GM23338 (cell line): ENCODE measurements around the gene ZNF787. TPM values are rescaled to one million over a fixed set of nuclear protein-coding genes. Genes with fewer than 3 reads are reported as not detected.

Experiments used
- ATAC-seq: fragments of 200-7000 bp; cut with Tn5 transposase; 3 replicates; pipeline ENCODE4 v1.9.1; 2020
- DNase-seq: peaks from one replicate; pipeline ENCODE4 v3.0.0-alpha.2; 2015; ENCODE audit warnings: low spot score
- H2AFZ ChIP-seq: fragments of 200-600 bp; sonication (generic); 2 replicates; pipeline ENCODE4 v1.8.0; 2016; ENCODE audit warnings: antibody characterized with exemption, mild to moderate bottlenecking, moderate library complexity
- H3F3A ChIP-seq: fragments of 200-600 bp; sonication (generic); replicated peaks from 2 replicates; pipeline ENCODE4 v1.8.0; 2017; ENCODE audit warnings: antibody characterized with exemption, mixed run types, low read depth
- H3K27ac ChIP-seq: fragments of 200-600 bp; sonication (generic); 2 replicates; pipeline ENCODE4 v1.6.1; 2016; ENCODE audit warnings: low read depth
- H3K27me3 ChIP-seq: fragments of 200-600 bp; sonication (generic); 2 replicates; pipeline ENCODE4 v1.8.0; 2016; ENCODE audit warnings: mild to moderate bottlenecking, mixed run types, moderate library complexity; ENCODE audit not compliant: insufficient read depth
- H3K36me3 ChIP-seq: fragments of 200-600 bp; sonication (generic); 2 replicates; pipeline ENCODE4 v1.8.0; 2016; ENCODE audit warnings: mild to moderate bottlenecking; ENCODE audit not compliant: insufficient read depth
- H3K4me1 ChIP-seq: fragments of 200-600 bp; sonication (generic); 2 replicates; pipeline ENCODE4 v1.8.0; 2016; ENCODE audit warnings: mild to moderate bottlenecking, moderate library complexity; ENCODE audit not compliant: insufficient read depth
- H3K4me2 ChIP-seq: fragments of 200-600 bp; sonication (generic); 2 replicates; pipeline ENCODE4 v1.7.1; 2017; ENCODE audit warnings: mixed run types
- H3K4me3 ChIP-seq: fragments of 200-600 bp; sonication (generic); 2 replicates; pipeline ENCODE4 v1.6.1; 2016; ENCODE audit warnings: mixed run types
- H3K79me2 ChIP-seq: fragments of 200-600 bp; sonication (generic); replicated peaks from 2 replicates; pipeline ENCODE4 v1.8.0; 2017; ENCODE audit warnings: mild to moderate bottlenecking; ENCODE audit not compliant: insufficient read depth
- H3K9me2 ChIP-seq: fragments of 200-600 bp; sonication (generic); 2 replicates; pipeline ENCODE4 v1.8.0; 2017; ENCODE audit not compliant: insufficient read depth
- H4K20me1 ChIP-seq: fragments of 200-600 bp; sonication (generic); replicated peaks from 2 replicates; pipeline ENCODE4 v1.8.0; 2017; ENCODE audit warnings: mild to moderate bottlenecking; ENCODE audit not compliant: insufficient read depth
- H3K27ac Mint-ChIP-seq: 2 replicates; pipeline ENCODE4 v1.8.0; 2020; ENCODE audit warnings: inconsistent platforms, mild to moderate bottlenecking, moderate library complexity, mixed read lengths
- H3K27me3 Mint-ChIP-seq: 3 replicates; pipeline ENCODE4 v1.8.0; 2022; ENCODE audit warnings: low read depth, mild to moderate bottlenecking, moderate library complexity, mixed read lengths, inconsistent platforms; ENCODE audit not compliant: insufficient read depth, poor library complexity
- H3K36me3 Mint-ChIP-seq: 3 replicates; pipeline ENCODE4 v1.8.0; 2021; ENCODE audit warnings: low read depth, mild to moderate bottlenecking, inconsistent platforms, moderate library complexity, mixed read lengths
- H3K4me1 Mint-ChIP-seq: 3 replicates; pipeline ENCODE4 v1.8.0; 2020; ENCODE audit warnings: mild to moderate bottlenecking, inconsistent platforms, mixed read lengths
- H3K4me3 Mint-ChIP-seq: 3 replicates; pipeline ENCODE4 v1.8.0; 2021; ENCODE audit warnings: moderate library complexity, mild to moderate bottlenecking, inconsistent platforms, mixed read lengths
- H3K9me3 Mint-ChIP-seq: 3 replicates; pipeline ENCODE4 v1.8.0; 2020; ENCODE audit warnings: moderate library complexity, mild to moderate bottlenecking, inconsistent platforms, mixed read lengths
- CREB1 ChIP-seq: fragments of 250-450 bp; sonication (Bioruptor Pico); IDR thresholded peaks from 2 replicates; pipeline ENCODE4 v1.5.0; 2020; ENCODE audit warnings: low read depth, mild to moderate bottlenecking, moderate library complexity
- EZH2 ChIP-seq: fragments of 200-600 bp; sonication (generic); IDR thresholded peaks from one replicate; pipeline ENCODE4 v1.8.0; 2017; ENCODE audit warnings: antibody characterized with exemption, mild to moderate bottlenecking, low read depth; ENCODE audit not compliant: unreplicated experiment
- EZH2phosphoT487 ChIP-seq: fragments of 200-600 bp; sonication (generic); IDR thresholded peaks from one replicate; pipeline ENCODE4 v1.8.1; 2018; ENCODE audit warnings: antibody characterized with exemption; ENCODE audit not compliant: unreplicated experiment
- JUNB ChIP-seq: IDR thresholded peaks from one replicate; pipeline ENCODE4 v1.6.1; 2016; ENCODE audit warnings: antibody characterized with exemption; ENCODE audit not compliant: unreplicated experiment
- NANOG ChIP-seq: IDR thresholded peaks from 2 replicates; pipeline ENCODE4 v1.6.1; 2016; ENCODE audit warnings: antibody characterized with exemption, borderline replicate concordance
- POLR2AphosphoS5 ChIP-seq: IDR thresholded peaks from 2 replicates; pipeline ENCODE4 v1.6.1; 2016; ENCODE audit warnings: antibody characterized with exemption, low read depth
- STAT1 ChIP-seq: IDR thresholded peaks from one replicate; pipeline ENCODE4 v1.6.1; 2016; ENCODE audit warnings: antibody characterized with exemption; ENCODE audit not compliant: unreplicated experiment
- ZNF114 ChIP-seq: fragments of 250-450 bp; sonication (Bioruptor Pico); IDR thresholded peaks from 2 replicates; pipeline ENCODE4 v1.5.0; 2020; ENCODE audit warnings: mild to moderate bottlenecking, moderate library complexity
- ZNF331 ChIP-seq: fragments of 250-450 bp; sonication (Bioruptor Pico); IDR thresholded peaks from 2 replicates; pipeline ENCODE4 v1.5.0; 2020; ENCODE audit warnings: low read depth, mild to moderate bottlenecking, moderate library complexity
- polyA plus RNA-seq: library from polyadenylated mRNA; unstranded; fragments of >200 nt; fragmentation: Nextera tagmentation; extraction: Ambion mirVana; gene quantifications from 2 replicates; pipeline ENCODE4 v1.2.1, GENCODE V29; 2016
- total RNA-seq: library from RNA; depleted of rRNA; stranded (reverse); fragments of >200 nt; shearing (Covaris generic); gene quantifications from 2 replicates; pipeline ENCODE4 v1.2.3, GENCODE V29; 2014
- TF ChIP-seq, protein P1 (sequence below): IDR thresholded peaks from 2 replicates; pipeline ENCODE4 v1.6.1; 2016; ENCODE audit warnings: antibody characterized with exemption
- TF ChIP-seq, protein P2 (sequence below): IDR thresholded peaks from one replicate; pipeline ENCODE4 v1.6.1; 2018; ENCODE audit warnings: antibody characterized with exemption; ENCODE audit not compliant: unreplicated experiment
- TF ChIP-seq, protein P3 (sequence below), 2 experiments: fragments of 200-600 bp in 1 of 2; sonication (generic) in 1 of 2; conservative IDR thresholded peaks; 2 replicates each; pipeline versions ENCODE4 v1.5.1 to v1.6.1; 2016 to 2017; ENCODE audit warnings: antibody characterized with exemption in 2 of 2, low read depth in 2 of 2, mild to moderate bottlenecking in 2 of 2, moderate library complexity in 1 of 2
- TF ChIP-seq, protein P4 (sequence below): fragments of 250-450 bp; sonication (Bioruptor Pico); IDR thresholded peaks from 2 replicates; pipeline ENCODE4 v1.5.0; 2020; ENCODE audit warnings: mild to moderate bottlenecking, moderate library complexity

The ZNF787 gene
- total and polyA plus RNA-seq, 2 experiments from 2014 or later, result 12.5 to 44.6 TPM

DNA sequence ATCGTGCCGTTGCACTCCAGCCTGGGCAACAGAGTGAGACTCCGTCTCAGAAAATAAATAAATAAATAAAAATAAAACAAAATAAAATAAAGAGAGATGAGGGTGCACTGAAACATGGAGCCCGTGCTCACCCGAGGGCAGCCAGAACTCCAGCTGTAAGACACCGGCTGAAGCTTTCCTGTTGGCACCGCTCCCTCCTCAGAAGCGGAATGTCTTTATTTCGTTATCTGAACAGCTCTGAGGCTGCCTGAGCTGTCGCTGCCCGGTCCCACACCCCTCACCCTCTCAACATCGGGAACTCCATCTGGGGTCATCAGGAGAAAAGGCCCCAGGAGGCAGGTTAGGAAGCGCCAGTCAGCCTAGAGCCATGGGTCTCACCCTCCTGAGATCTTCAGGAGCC lies 24.4 kb downstream of the ZNF787 start:
- Histone ChIP-seq H2AFZ (no peak overlapping the region), H3K79me2 (peaks cover 73% of the 10 kb centered on the region), H3K27ac (no peak overlapping the region), H3K4me1 (peaks cover 6% of the 10 kb centered on the region; the same call in 1 of the 2 replicates), H3F3A (no peaks in the 10 kb centered on the region), H4K20me1 (peaks cover 13% of the 10 kb centered on the region), H3K27me3 (no peaks in the 10 kb centered on the region), H3K4me2 (no peak overlapping the region), H3K9me2 (no peaks in the 10 kb centered on the region), H3K4me3 (no peak overlapping the region), H3K36me3 (peaks cover 4% of the 10 kb centered on the region; the same call in 1 of the 2 replicates)
- ATAC-seq, result no peak
- TF ChIP-seq POLR2AphosphoS5, result no peak
- TF ChIP-seq, protein P1, sequence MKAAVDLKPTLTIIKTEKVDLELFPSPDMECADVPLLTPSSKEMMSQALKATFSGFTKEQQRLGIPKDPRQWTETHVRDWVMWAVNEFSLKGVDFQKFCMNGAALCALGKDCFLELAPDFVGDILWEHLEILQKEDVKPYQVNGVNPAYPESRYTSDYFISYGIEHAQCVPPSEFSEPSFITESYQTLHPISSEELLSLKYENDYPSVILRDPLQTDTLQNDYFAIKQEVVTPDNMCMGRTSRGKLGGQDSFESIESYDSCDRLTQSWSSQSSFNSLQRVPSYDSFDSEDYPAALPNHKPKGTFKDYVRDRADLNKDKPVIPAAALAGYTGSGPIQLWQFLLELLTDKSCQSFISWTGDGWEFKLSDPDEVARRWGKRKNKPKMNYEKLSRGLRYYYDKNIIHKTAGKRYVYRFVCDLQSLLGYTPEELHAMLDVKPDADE, result no peak
- TF ChIP-seq, protein P2, sequence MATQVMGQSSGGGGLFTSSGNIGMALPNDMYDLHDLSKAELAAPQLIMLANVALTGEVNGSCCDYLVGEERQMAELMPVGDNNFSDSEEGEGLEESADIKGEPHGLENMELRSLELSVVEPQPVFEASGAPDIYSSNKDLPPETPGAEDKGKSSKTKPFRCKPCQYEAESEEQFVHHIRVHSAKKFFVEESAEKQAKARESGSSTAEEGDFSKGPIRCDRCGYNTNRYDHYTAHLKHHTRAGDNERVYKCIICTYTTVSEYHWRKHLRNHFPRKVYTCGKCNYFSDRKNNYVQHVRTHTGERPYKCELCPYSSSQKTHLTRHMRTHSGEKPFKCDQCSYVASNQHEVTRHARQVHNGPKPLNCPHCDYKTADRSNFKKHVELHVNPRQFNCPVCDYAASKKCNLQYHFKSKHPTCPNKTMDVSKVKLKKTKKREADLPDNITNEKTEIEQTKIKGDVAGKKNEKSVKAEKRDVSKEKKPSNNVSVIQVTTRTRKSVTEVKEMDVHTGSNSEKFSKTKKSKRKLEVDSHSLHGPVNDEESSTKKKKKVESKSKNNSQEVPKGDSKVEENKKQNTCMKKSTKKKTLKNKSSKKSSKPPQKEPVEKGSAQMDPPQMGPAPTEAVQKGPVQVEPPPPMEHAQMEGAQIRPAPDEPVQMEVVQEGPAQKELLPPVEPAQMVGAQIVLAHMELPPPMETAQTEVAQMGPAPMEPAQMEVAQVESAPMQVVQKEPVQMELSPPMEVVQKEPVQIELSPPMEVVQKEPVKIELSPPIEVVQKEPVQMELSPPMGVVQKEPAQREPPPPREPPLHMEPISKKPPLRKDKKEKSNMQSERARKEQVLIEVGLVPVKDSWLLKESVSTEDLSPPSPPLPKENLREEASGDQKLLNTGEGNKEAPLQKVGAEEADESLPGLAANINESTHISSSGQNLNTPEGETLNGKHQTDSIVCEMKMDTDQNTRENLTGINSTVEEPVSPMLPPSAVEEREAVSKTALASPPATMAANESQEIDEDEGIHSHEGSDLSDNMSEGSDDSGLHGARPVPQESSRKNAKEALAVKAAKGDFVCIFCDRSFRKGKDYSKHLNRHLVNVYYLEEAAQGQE, result no peak
- no peak for TF ChIP-seq NANOG
- TF ChIP-seq JUNB, result no peak
- TF ChIP-seq, protein P3, sequence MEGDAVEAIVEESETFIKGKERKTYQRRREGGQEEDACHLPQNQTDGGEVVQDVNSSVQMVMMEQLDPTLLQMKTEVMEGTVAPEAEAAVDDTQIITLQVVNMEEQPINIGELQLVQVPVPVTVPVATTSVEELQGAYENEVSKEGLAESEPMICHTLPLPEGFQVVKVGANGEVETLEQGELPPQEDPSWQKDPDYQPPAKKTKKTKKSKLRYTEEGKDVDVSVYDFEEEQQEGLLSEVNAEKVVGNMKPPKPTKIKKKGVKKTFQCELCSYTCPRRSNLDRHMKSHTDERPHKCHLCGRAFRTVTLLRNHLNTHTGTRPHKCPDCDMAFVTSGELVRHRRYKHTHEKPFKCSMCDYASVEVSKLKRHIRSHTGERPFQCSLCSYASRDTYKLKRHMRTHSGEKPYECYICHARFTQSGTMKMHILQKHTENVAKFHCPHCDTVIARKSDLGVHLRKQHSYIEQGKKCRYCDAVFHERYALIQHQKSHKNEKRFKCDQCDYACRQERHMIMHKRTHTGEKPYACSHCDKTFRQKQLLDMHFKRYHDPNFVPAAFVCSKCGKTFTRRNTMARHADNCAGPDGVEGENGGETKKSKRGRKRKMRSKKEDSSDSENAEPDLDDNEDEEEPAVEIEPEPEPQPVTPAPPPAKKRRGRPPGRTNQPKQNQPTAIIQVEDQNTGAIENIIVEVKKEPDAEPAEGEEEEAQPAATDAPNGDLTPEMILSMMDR (conservative IDR thresholded peaks at IDR 0.05; ENCODE audit: low read depth in 2 of 2), result no peak
- TF ChIP-seq EZH2, result no peak
- TF ChIP-seq, protein P4, sequence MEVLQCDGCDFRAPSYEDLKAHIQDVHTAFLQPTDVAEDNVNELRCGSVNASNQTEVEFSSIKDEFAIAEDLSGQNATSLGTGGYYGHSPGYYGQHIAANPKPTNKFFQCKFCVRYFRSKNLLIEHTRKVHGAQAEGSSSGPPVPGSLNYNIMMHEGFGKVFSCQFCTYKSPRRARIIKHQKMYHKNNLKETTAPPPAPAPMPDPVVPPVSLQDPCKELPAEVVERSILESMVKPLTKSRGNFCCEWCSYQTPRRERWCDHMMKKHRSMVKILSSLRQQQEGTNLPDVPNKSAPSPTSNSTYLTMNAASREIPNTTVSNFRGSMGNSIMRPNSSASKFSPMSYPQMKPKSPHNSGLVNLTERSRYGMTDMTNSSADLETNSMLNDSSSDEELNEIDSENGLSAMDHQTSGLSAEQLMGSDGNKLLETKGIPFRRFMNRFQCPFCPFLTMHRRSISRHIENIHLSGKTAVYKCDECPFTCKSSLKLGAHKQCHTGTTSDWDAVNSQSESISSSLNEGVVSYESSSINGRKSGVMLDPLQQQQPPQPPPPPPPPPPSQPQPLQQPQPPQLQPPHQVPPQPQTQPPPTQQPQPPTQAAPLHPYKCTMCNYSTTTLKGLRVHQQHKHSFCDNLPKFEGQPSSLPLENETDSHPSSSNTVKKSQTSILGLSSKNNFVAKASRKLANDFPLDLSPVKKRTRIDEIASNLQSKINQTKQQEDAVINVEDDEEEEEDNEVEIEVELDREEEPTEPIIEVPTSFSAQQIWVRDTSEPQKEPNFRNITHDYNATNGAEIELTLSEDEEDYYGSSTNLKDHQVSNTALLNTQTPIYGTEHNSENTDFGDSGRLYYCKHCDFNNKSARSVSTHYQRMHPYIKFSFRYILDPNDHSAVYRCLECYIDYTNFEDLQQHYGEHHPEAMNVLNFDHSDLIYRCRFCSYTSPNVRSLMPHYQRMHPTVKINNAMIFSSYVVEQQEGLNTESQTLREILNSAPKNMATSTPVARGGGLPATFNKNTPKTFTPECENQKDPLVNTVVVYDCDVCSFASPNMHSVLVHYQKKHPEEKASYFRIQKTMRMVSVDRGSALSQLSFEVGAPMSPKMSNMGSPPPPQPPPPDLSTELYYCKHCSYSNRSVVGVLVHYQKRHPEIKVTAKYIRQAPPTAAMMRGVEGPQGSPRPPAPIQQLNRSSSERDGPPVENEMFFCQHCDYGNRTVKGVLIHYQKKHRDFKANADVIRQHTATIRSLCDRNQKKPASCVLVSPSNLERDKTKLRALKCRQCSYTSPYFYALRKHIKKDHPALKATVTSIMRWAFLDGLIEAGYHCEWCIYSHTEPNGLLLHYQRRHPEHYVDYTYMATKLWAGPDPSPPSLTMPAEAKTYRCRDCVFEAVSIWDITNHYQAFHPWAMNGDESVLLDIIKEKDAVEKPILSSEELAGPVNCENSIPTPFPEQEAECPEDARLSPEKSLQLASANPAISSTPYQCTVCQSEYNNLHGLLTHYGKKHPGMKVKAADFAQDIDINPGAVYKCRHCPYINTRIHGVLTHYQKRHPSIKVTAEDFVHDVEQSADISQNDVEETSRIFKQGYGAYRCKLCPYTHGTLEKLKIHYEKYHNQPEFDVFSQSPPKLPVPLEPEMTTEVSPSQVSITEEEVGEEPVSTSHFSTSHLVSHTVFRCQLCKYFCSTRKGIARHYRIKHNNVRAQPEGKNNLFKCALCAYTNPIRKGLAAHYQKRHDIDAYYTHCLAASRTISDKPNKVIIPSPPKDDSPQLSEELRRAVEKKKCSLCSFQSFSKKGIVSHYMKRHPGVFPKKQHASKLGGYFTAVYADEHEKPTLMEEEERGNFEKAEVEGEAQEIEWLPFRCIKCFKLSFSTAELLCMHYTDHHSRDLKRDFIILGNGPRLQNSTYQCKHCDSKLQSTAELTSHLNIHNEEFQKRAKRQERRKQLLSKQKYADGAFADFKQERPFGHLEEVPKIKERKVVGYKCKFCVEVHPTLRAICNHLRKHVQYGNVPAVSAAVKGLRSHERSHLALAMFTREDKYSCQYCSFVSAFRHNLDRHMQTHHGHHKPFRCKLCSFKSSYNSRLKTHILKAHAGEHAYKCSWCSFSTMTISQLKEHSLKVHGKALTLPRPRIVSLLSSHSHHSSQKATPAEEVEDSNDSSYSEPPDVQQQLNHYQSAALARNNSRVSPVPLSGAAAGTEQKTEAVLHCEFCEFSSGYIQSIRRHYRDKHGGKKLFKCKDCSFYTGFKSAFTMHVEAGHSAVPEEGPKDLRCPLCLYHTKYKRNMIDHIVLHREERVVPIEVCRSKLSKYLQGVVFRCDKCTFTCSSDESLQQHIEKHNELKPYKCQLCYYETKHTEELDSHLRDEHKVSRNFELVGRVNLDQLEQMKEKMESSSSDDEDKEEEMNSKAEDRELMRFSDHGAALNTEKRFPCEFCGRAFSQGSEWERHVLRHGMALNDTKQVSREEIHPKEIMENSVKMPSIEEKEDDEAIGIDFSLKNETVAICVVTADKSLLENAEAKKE, result no peak
- no peak for TF ChIP-seq STAT1
- TF ChIP-seq CREB1 (CRISPR knock-in tag), result no peak
- TF ChIP-seq ZNF331 (CRISPR knock-in tag), result no peak
- TF ChIP-seq EZH2phosphoT487, result no peak
- TF ChIP-seq ZNF114 (CRISPR knock-in tag), result no peak
- H3K4me3 Mint-ChIP-seq, result no peak overlapping the region
- H3K36me3 Mint-ChIP-seq, result peaks cover 55% of the 10 kb centered on the region
- H3K27ac Mint-ChIP-seq, result no peak overlapping the region
- peaks cover 10% of the 10 kb centered on the region for H3K4me1 Mint-ChIP-seq
- H3K27me3 Mint-ChIP-seq, result peaks cover 9% of the 10 kb centered on the region
- H3K9me3 Mint-ChIP-seq, result peaks cover 6% of the 10 kb centered on the region
- DNase-seq, result no peak
